Measurements from ENCODE around the gene TSKS.

TSKS gene, protein sequence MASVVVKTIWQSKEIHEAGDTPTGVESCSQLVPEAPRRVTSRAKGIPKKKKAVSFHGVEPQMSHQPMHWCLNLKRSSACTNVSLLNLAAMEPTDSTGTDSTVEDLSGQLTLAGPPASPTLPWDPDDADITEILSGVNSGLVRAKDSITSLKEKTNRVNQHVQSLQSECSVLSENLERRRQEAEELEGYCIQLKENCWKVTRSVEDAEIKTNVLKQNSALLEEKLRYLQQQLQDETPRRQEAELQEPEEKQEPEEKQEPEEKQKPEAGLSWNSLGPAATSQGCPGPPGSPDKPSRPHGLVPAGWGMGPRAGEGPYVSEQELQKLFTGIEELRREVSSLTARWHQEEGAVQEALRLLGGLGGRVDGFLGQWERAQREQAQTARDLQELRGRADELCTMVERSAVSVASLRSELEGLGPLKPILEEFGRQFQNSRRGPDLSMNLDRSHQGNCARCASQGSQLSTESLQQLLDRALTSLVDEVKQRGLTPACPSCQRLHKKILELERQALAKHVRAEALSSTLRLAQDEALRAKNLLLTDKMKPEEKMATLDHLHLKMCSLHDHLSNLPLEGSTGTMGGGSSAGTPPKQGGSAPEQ

DNA sequence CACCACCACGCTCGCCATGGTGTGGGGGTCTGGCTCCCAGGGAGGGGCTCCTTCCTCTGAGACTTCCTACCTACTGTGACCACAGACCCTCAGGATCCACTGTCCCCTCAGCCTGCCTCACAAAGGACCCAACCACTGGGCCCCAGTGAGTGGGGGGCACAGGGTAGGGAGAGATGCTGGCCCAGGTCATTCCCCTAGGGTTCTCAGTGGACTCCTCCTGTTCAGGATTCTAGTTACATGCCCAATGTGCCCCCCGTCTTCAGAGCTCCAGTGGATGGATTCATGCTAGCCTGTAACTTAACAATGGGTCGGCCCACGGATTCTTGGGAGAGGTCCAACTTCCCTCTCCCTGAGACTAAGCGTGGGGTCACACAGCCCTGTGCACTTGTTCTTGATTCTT lies at the start of gene TSKS:
TSKS (minus strand) TSS at position 77 of the 400 bp plus-strand sequence; CDS start at position 18, 59 bp downstream.
- DNase-seq: no peak

DNA sequence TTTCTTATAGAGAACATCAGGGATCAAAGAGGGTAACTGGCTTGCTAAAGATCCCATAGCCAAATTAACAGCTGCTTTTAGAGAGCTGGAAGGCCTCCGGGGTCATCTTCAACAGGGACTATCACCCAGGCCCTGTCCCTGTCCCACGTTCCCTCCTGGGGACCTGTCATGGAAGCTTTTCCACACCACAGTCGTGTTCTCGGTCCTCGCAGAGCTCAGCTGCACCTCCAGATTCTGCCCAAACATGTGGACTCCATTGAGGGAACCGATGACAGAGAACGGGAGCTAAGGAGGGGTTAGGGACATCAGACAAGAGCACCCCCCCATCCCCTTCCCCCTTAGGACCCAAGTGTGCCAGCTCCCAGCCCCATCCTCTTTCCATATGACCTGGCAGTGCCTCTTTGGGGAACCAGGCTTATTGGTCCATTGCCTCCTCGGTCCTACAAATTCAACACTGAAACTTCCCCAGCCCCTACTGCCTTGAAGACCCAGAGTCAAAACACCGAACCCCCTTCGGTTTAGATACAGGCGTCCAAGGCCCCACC lies 49.4 kb upstream of the TSKS start:
- no peak for DNase-seq

DNA sequence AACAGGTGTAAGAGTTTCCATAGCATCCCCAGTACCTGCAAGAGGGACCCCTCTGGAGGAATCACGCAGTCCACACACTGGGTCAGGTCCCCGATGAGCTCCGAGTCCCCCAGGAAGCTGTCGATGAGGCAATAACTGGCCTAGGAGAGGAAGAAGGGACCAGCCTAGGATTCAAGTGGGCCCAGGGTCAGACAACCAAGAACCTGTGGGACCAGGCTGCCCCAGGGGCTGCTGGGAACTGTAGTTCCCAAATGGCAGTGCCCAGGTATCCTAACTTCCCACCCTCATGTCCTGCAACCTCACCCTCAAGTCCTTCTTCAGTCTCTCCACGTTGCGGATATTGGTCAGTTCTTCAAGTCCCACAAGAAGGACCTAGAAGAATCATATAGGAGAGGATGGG lies 48.2 kb upstream of the TSKS start:
- DNase-seq: no peak

DNA sequence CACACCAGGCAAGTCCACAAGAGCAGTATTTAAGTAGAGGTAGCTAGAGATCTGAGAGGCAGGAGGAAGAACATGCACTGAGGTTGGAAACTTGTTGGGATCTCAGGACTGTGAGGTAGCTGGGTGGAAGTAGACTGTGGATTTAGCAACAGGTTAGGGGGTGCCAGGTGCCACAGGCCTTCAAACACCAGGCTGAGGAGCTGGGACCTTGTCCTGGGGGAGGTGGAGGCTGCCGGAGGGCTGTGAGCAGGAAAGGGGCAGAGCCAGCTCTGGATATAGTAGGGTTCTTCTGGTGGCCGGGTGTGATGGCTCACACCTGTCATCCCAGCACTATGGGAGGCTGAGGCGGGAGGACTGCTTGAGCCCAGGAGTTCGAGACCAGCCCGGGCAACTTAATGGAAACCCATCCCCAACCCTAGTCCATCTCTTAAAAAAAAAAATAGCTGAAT lies 46.9 kb upstream of the TSKS start:
- no peak for DNase-seq

GRCh38 chr19:49809160-49809940 lies 46.2 kb upstream of the TSKS start:
- peak; percentile 44 for DNase-seq

- DNase-seq: peak; percentile 88
These were observed 45.6 kb upstream of the TSKS start for GRCh38 chr19:49808711-49809159.

- no peak for DNase-seq
These were observed 45.0 kb upstream of the TSKS start for GRCh38 chr19:49807904-49808675.

GRCh38 chr19:49807058-49807903 lies 44.2 kb upstream of the TSKS start:
- no peak for DNase-seq

GRCh38 chr19:49806620-49806959 lies 43.5 kb upstream of the TSKS start:
- no peak for DNase-seq

DNA sequence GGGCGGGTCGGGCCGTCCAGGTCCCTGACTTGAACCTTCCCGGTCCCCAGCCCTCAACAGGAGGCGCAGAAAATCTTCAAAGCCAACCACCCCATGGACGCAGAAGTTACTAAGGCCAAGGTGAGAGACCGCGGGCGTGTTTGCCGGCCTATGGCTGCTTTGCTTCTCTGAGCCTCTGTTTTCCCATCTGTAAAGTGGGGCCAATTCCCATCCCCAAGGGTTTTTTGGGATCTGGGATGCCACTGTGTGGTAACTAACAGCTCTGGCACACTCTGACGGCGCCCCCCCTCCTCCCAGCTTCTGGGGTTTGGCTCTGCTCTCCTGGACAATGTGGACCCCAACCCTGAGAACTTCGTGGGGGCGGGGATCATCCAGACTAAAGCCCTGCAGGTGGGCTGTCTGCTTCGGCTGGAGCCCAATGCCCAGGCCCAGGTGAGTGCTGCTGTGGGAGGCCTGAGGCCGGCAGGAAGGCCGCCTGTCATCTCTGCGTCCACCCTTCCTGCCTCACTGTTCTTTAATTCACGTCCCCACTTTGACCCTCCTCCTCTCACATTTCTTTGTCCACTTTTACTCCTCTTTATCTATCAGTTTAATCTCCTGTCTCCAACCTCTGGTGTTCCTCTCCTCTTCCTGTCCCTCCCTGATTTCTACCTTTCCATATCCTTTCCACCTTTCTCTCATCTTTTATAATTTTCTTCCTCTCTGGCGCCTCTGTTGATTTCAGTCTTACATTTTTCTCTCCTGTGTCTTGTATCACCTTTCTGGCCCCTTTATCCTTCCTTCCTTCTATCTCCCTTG lies 42.9 kb upstream of the TSKS start:
- DNase-seq: no peak

DNA sequence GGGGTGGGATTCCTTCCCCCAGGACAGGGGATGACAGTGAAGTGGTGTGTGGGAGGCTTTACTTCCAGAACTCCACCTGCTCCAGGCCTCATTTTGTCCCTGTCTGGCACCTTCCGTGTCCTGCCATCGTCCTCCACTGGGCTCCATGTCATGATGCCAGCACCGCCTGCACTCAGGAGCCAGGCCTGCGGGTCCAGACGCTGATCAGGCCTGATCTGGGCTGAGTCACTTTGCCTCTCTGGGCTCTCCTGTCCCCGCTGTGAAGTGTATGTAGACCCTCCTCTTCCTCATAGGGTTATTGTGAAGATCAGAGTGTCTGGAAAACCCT lies 40.4 kb upstream of the TSKS start:
- DNase-seq: no peak

GRCh38 chr19:49802836-49803528 lies 39.9 kb upstream of the TSKS start:
- no peak for DNase-seq

DNA sequence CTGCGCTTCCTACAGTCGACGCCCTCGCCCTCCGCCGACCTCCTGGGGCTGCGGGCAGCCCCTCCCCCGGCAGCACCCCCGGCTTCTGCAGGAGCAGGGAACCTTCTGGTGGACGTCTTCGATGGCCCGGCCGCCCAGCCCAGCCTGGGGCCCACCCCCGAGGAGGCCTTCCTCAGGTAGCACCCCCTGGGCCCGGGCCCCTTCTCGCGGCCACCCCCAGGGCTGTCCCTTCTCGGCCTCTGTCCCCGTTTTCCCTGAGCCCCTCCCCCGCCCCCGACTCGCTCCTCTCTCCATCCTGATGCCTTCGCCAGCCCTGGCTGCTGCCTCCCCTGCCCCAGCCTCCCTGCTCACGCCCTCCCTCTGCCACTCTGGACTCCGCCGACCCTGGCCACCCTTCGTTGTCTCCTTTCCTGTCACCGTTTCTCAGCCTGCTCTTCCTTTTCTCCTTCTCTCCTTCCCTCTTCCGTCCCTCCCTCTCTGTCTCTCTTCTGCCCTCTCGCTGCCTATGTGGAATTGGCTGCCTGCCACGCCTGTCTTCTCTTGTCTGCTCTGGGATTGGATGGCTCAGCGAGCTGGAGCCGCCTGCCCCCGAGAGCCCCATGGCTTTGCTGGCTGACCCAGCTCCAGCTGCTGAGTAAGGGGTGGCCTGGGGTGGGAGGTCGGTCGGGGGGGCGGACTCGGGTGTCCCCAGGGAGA lies 39.0 kb upstream of the TSKS start:
- DNase-seq: no peak

GRCh38 chr19:49801401-49801888 lies 38.3 kb upstream of the TSKS start:
- DNase-seq: no peak

GRCh38 chr19:49800771-49801170 lies 37.7 kb upstream of the TSKS start:
- no peak for DNase-seq

DNA sequence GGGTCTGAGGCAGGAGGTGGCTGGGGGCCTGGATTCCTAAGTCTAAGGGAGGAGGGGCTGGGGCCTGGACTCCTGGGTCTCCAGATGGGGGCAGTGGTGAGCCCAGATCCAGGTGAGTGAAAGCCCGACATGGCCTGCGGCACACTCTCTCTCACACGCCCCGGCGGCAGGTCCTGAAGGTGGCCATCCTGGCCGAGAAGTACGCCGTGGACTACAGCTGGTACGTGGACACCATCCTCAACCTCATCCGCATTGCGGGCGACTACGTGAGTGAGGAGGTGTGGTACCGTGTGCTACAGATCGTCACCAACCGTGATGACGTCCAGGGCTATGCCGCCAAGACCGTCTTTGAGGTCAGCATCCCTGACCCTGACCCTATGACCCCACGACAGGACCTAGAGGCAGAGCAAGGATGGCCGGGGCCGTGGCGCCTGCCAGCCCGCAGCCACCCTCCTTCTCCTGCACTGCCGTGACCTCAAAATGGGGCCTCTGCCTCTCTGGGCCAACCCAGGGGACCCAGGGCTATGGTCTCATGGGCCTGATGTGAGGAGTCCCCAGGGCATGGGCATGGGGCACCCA lies 36.8 kb upstream of the TSKS start:
- no peak for DNase-seq

DNA sequence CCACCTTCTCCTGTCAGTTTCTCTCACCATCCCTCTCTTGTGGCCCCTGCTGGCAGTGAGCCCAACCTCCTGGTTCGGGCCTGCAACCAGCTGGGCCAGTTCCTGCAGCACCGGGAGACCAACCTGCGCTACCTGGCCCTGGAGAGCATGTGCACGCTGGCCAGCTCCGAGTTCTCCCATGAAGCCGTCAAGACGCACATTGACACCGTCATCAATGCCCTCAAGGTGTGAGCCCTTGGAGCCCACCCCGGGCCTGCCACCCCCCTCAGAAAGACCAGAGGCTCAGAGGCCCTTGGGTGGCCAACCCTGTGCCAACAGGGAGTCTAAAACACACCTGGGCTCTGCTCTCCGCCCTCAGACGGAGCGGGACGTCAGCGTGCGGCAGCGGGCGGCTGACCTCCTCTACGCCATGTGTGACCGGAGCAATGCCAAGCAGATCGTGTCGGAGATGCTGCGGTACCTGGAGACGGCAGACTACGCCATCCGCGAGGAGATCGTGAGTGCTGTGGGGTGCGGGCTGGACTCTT lies 36.2 kb upstream of the TSKS start:
- DNase-seq: no peak

DNA sequence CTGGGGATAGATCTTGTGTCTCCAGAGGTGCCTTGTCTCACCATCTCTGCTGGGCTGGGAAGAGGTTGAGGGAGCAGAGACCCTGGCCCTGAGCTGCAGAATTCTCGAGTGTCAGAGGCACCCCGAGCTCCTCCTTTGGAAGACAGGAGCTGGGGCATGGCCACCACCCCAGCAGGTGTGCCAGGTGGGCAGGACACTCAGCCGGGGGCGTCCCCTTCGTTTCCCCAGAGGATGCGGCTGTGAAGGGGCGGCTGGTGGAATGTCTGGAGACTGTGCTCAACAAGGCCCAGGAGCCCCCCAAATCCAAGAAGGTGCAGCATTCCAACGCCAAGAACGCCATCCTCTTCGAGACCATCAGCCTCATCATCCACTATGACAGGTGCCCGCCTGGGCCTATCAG lies 35.5 kb upstream of the TSKS start:
- no peak for DNase-seq

DNA sequence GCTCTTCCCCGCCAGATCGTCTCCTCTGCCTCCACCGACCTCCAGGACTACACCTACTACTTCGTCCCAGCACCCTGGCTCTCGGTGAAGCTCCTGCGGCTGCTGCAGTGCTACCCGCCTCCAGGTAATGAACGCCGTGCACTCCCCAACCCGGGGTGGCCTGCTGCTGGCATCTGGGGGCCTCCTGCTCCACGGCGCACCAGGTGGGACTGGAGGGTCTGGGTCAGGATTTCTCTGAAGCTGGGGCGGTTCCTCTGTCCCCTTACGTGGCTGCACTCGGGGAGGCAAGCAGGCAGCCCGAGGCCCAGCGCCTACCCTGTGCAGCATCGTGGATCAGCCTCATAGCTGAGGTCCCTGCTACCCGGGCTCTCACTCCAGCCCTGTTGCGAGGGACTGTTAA lies 32.5 kb upstream of the TSKS start:
- no peak for DNase-seq

All from stimulated activated CD4-positive, alpha-beta T cell treated with anti-CD3 and anti-CD28 coated beads, Interleukin-12 subunit alpha, Interleukin-12 subunit beta, amount 100 ng/mL, for 4 hours (primary cell).